Stimulated activated naive CD4-positive, alpha-beta T cell treated with Interleukin-2 at 50 U/mL for 16 hours (primary cell): ENCODE measurements around the gene NSG1.
"Not testable (repeated sequence)": the region's sequence is repeated elsewhere in the genome, so short reads cannot be mapped to it uniquely, and the experiment has no call there.

Source experiments
- DNase-seq: peaks from one replicate; lab custom pipeline; 2025; lab: John Stamatoyannopoulos, UW

Gene NSG1

GRCh38 chr4:4386736-4387392 lies at the start of gene NSG1:
Gene NSG1, plus strand, starts transcription at chr4:4387102. Its CDS starts 528 bp downstream, at chr4:4387630.
- DNase-seq: peak; percentile 48

- no peak for DNase-seq
These were observed 48.5 kb upstream of the NSG1 start for GRCh38 chr4:4338210-4339001.

- DNase-seq: no peak
These were observed 47.3 kb upstream of the NSG1 start for GRCh38 chr4:4339504-4340085.

- DNase-seq: no peak
These were observed 44.8 kb upstream of the NSG1 start for GRCh38 chr4:4341861-4342650.

- no peak for DNase-seq
These were observed 43.9 kb upstream of the NSG1 start for GRCh38 chr4:4343038-4343437.

- no peak for DNase-seq
These were observed 41.9 kb upstream of the NSG1 start for GRCh38 chr4:4344915-4345527.

GRCh38 chr4:4347585-4347984 lies 39.3 kb upstream of the NSG1 start:
- DNase-seq: no peak

GRCh38 chr4:4348585-4348984 lies 38.3 kb upstream of the NSG1 start:
- DNase-seq: not testable (repeated sequence)

- DNase-seq: no peak
These were observed 37.0 kb upstream of the NSG1 start for GRCh38 chr4:4349867-4350266.

GRCh38 chr4:4350909-4351308 lies 36.0 kb upstream of the NSG1 start:
- DNase-seq: no peak

- DNase-seq: no peak
These were observed 31.6 kb upstream of the NSG1 start for GRCh38 chr4:4355302-4355701.

GRCh38 chr4:4356106-4357041 lies 30.5 kb upstream of the NSG1 start:
- no peak for DNase-seq

- DNase-seq: no peak
These were observed 28.6 kb upstream of the NSG1 start for GRCh38 chr4:4358093-4358854.

- no peak for DNase-seq
These were observed 25.0 kb upstream of the NSG1 start for GRCh38 chr4:4361883-4362282.

- DNase-seq: no peak
These were observed 23.8 kb upstream of the NSG1 start for GRCh38 chr4:4362991-4363697.

GRCh38 chr4:4364061-4364460 lies 22.8 kb upstream of the NSG1 start:
- DNase-seq: no peak

GRCh38 chr4:4364486-4365208 lies 22.3 kb upstream of the NSG1 start:
- no peak for DNase-seq

GRCh38 chr4:4368809-4369580 lies 17.9 kb upstream of the NSG1 start:
- DNase-seq: no peak
